ENCODE results near the gene PLEKHS1. TPM values are rescaled to one million over a fixed set of nuclear protein-coding genes. Genes with fewer than 3 reads are reported as not detected.
"Not testable (repeated sequence)": the region's sequence is repeated elsewhere in the genome, so short reads cannot be mapped to it uniquely, and the experiment has no call there.

PLEKHS1 gene
- total RNA-seq, 4 donors from 2014 or later: 0.60 to 12.0 (median 5.8) TPM

GRCh38 chr10:113767222-113767621 lies 15.7 kb downstream of the PLEKHS1 start:
- Histone ChIP-seq H3K4me3 (no peak overlapping the region), H3K27ac (no peak overlapping the region), H3K9me3 (no peaks in the 10 kb centered on the region), H3K27me3 (no peaks in the 10 kb centered on the region), H3K36me3 (no peaks in the 10 kb centered on the region), H3K4me1 (peaks cover 3 to 34% (median 15%) of the 10 kb centered on the region in 4 donors)
- in situ Hi-C loops (cut with MboI; ENCODE audit: low pct_ligation_motif_present in 1 of 4, low pct_unique_long_range_greater_than_20kb in 1 of 4, low sequenced_read_pairs in 3 of 4): no loop called here
- TF ChIP-seq POLR2A (IDR thresholded peaks at IDR 0.05) (no peak), POLR2AphosphoS5 (IDR thresholded peaks at IDR 0.05) (no peak), CTCF (IDR thresholded peaks at IDR 0.05) (no peak), EP300 (IDR thresholded peaks at IDR 0.05; ENCODE audit: low read depth) (no peak)
- intact Hi-C loops (cut with DNase I; ENCODE audit: low total_unique reads): no loop called here
- 59 to 63% methylated on average over 2 of the region's 2 CpGs for WGBS, 2 donors (ENCODE audit: low coverage in 1 of 2)
- DNase-seq: no peak

- DNase-seq: no peak
- TF ChIP-seq POLR2AphosphoS5 (IDR thresholded peaks at IDR 0.05) (no peak), CTCF (IDR thresholded peaks at IDR 0.05) (no peak), EP300 (IDR thresholded peaks at IDR 0.05; ENCODE audit: low read depth) (no peak), POLR2A (IDR thresholded peaks at IDR 0.05) (no peak)
- in situ Hi-C loops (cut with MboI; ENCODE audit: low pct_ligation_motif_present in 1 of 4, low pct_unique_long_range_greater_than_20kb in 1 of 4, low sequenced_read_pairs in 3 of 4): no loop called here
- Histone ChIP-seq H3K9me3 (no peaks in the 10 kb centered on the region), H3K27me3 (no peaks in the 10 kb centered on the region), H3K4me3 (no peak overlapping the region), H3K36me3 (no peaks in the 10 kb centered on the region), H3K27ac (no peak overlapping the region), H3K4me1 (peaks cover 0 to 15% (median 8%) of the 10 kb centered on the region in 4 donors)
- intact Hi-C loops (cut with DNase I; ENCODE audit: low total_unique reads): no loop called here
- 77 to 85% methylated on average over 4 of the region's 4 CpGs for WGBS, 2 donors (ENCODE audit: low coverage in 1 of 2)
Observed at GRCh38 chr10:113770346-113770745, 18.9 kb downstream of the PLEKHS1 start.

GRCh38 chr10:113771131-113771530 lies 19.6 kb downstream of the PLEKHS1 start:
- H3K4me1 ChIP-seq; H3K9me3 ChIP-seq; H3K27ac ChIP-seq; H3K4me3 ChIP-seq; H3K36me3 ChIP-seq; intact Hi-C loops (cut with DNase I; ENCODE audit: low total_unique reads); in situ Hi-C loops (cut with MboI; ENCODE audit: low pct_ligation_motif_present in 1 of 4, low pct_unique_long_range_greater_than_20kb in 1 of 4, low sequenced_read_pairs in 3 of 4); H3K27me3 ChIP-seq; DNase-seq: not testable (repeated sequence)
- 83% methylated on average over 3 of the region's 3 CpGs for WGBS, 2 donors (ENCODE audit: low coverage in 1 of 2)

GRCh38 chr10:113775686-113776294 lies 24.3 kb downstream of the PLEKHS1 start:
- Histone ChIP-seq H3K27me3 (no peaks in the 10 kb centered on the region), H3K9me3 (no peaks in the 10 kb centered on the region), H3K27ac (no peak overlapping the region), H3K4me3 (no peak overlapping the region), H3K36me3 (no peaks in the 10 kb centered on the region), H3K4me1 (no peaks in the 10 kb centered on the region)
- intact Hi-C loops (cut with DNase I; ENCODE audit: low total_unique reads): no loop called here
- DNase-seq: no peak
- TF ChIP-seq EP300 (IDR thresholded peaks at IDR 0.05; ENCODE audit: low read depth) (no peak), POLR2AphosphoS5 (IDR thresholded peaks at IDR 0.05) (no peak), CTCF (IDR thresholded peaks at IDR 0.05) (no peak), POLR2A (IDR thresholded peaks at IDR 0.05) (no peak)
- in situ Hi-C loops (cut with MboI; ENCODE audit: low pct_ligation_motif_present in 1 of 4, low pct_unique_long_range_greater_than_20kb in 1 of 4, low sequenced_read_pairs in 3 of 4): no loop called here
- WGBS, 2 donors (ENCODE audit: low coverage in 1 of 2): 73% methylated on average over 4 of the region's 4 CpGs

GRCh38 chr10:113776553-113776952 lies 25.1 kb downstream of the PLEKHS1 start:
- H3K27ac ChIP-seq: no peak overlapping the region
- H3K27me3 ChIP-seq: no peaks in the 10 kb centered on the region
- no peak overlapping the region for H3K4me3 ChIP-seq
- intact Hi-C loops (cut with DNase I; ENCODE audit: low total_unique reads): no loop called here
- in situ Hi-C loops (cut with MboI; ENCODE audit: low pct_ligation_motif_present in 1 of 4, low pct_unique_long_range_greater_than_20kb in 1 of 4, low sequenced_read_pairs in 3 of 4): no loop called here
- WGBS, 2 donors (ENCODE audit: low coverage in 1 of 2): 57 to 73% methylated on average over 1 of the region's 1 CpG
- no peaks in the 10 kb centered on the region for H3K36me3 ChIP-seq
- no peaks in the 10 kb centered on the region for H3K4me1 ChIP-seq
- no peak for DNase-seq
- no peak for TF ChIP-seq EP300 (IDR thresholded peaks at IDR 0.05; ENCODE audit: low read depth)
- TF ChIP-seq POLR2AphosphoS5 (IDR thresholded peaks at IDR 0.05): no peak
- no peak for TF ChIP-seq POLR2A (IDR thresholded peaks at IDR 0.05)
- no peak for TF ChIP-seq CTCF (IDR thresholded peaks at IDR 0.05)
- no peaks in the 10 kb centered on the region for H3K9me3 ChIP-seq
